ENCODE measurements around the gene PKD1L1.
A peak's percentile ranks its signal among the peaks of the same experiment; 100 is the strongest.
"Not testable (repeated sequence)": the region's sequence is repeated elsewhere in the genome, so short reads cannot be mapped to it uniquely, and the experiment has no call there.

Gene PKD1L1

GRCh38 chr7:47954231-47954911 is 6.1 kb upstream of the PKD1L1 start:
- DNase-seq (ENCODE audit: low spot score): peak; percentile 33

- no peak for DNase-seq (ENCODE audit: low spot score)
These were observed 5.6 kb upstream of the PKD1L1 start for GRCh38 chr7:47953822-47954221.

DNA sequence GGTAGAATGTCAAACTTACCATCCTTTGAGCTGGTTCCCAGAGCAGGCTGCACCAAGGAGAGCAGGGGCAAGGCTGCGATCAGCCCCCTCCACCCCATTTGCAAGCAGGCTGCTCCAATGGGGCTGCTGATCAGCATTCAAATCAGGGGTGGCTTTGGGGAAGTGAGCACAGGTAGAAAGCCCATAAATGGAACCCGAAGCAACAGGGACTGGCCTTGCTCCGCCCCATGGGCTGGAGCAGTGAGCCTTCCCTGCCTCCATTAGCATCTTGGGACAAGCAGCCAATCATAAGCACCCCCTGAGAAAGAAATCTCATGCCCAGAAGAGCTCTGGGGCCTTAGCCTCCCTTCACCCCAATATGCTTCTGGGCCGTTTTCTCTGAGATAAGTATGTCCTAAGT is 4.0 kb upstream of the PKD1L1 start:
- DNase-seq (ENCODE audit: low spot score): no peak

DNA sequence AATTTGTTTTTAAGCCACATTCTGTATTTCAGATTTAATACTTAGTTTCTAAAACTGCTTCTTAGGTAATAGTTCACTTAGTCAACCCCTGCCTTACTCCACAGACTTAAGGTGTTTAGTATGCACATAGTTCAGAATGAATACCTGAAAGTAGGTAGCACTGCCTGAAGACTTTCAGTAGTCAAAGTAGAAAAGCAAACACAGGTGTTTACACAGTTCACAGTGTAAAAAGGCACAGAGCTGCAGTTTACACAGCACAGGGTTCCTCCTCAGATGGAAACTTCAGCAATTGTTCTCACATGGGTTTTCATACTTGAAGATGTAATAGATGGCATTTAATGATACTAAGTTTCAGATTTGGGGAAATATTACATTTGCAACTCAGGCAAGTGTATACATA is 3.1 kb upstream of the PKD1L1 start:
- DNase-seq (ENCODE audit: low spot score): no peak

DNA sequence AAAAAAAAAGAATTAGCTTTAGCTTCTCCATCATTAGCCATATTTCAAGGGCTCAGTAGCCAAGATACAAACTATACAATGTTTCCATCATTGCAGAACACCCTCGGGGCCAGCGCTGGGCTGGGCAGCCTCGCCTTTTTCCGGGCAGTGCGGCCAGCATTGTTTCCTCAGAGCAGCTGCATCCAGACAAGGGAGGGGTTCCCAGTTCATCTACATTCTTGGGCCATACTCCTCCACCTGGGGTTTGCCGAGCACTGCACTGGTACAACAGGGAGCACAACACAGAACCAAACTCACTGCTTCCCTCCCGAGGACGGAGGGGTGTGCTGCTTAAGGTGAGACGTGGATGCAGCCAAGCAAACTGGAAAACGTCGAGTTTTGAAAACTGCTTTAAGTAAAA is 2.4 kb upstream of the PKD1L1 start:
- DNase-seq (ENCODE audit: low spot score): no peak

DNA sequence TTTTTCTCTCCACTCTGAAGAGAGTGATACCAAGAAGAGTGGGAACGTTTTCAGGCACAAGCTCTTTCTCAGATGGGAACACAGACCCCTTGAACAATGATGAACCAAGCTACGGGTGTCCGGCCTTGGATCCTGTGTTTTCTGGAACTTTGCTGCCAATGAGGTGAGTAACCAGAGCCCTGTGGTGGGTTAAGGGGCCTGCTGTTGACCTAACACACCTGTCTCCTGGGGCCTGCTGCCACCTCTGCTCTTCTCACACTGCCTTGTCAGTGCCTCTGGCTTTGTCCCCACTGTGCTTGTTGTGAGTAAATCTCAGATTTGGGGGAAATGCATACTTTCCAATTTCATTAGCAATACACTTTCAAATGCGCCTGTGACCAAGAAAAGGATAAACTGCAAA is 1.4 kb upstream of the PKD1L1 start:
- no peak for DNase-seq (ENCODE audit: low spot score)

DNA sequence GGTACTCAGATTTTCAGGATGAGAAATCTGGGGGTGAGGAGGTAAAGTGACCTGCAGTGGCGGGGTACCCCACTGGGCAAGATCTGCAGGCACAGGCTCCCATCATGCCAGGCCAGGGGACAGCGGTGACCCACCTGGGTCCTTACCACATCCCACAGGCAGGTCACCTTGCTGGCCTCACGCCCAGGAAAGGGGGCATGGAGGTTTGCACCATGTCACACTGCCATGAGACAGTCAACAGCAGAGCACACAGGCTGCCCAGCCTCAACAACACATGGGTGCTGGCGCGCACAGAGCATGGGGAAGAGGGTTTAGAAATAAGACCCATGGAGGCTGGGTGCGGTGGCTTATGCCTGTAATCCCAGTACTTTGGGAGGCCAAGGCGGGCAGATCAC is 914 bp downstream of the PKD1L1 start:
- DNase-seq (ENCODE audit: low spot score): no peak

- DNase-seq (ENCODE audit: low spot score): no peak
These were observed 1.5 kb downstream of the PKD1L1 start for GRCh38 chr7:47946581-47947354.

GRCh38 chr7:47945261-47946015 is 2.8 kb downstream of the PKD1L1 start:
- DNase-seq (ENCODE audit: low spot score): peak; percentile 68

GRCh38 chr7:47944536-47945260 is 3.6 kb downstream of the PKD1L1 start:
- DNase-seq (ENCODE audit: low spot score): no peak

- no peak for DNase-seq (ENCODE audit: low spot score)
These were observed 4.4 kb downstream of the PKD1L1 start for GRCh38 chr7:47943676-47944474.

GRCh38 chr7:47942651-47943050 is 5.6 kb downstream of the PKD1L1 start:
- DNase-seq (ENCODE audit: low spot score): not testable (repeated sequence)

GRCh38 chr7:47942132-47942531 is 6.1 kb downstream of the PKD1L1 start:
- no peak for DNase-seq (ENCODE audit: low spot score)

DNA sequence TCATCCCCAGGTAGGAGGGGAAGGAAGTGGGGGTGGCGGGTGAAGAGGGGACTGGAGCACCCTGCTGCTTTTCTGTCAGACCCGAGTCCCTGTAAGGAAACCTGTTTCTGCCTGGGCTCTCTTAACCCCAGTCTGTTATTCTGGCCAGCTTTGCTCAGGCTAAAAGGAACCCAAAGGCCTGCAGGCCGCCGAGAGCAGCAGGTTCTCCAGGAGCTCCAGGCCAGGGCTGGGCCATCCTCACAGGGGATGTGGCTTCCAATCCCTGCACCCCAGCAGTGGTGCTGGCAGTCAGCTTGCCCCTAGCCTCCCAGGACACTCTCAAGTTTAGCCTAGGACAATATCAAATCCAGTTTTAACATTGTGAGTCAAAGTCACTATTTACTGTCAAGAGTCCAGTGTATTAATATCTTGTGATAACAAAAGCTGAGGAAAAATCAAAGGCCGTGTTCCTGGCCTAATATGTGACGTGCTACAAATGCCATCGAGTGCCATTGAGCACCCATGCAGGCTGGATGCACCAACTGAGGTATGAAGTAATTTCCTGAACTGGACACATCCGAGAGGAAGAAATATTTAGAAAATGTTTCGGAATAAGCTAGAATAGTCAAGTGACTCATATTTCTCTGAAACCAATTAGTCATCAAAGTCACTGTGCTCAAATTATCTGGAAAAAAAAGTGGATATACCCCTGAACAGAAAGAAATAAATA is 7.0 kb downstream of the PKD1L1 start:
- DNase-seq (ENCODE audit: low spot score): peak; percentile 85

- DNase-seq (ENCODE audit: low spot score): no peak
These were observed 7.9 kb downstream of the PKD1L1 start for GRCh38 chr7:47940088-47941013.

DNA sequence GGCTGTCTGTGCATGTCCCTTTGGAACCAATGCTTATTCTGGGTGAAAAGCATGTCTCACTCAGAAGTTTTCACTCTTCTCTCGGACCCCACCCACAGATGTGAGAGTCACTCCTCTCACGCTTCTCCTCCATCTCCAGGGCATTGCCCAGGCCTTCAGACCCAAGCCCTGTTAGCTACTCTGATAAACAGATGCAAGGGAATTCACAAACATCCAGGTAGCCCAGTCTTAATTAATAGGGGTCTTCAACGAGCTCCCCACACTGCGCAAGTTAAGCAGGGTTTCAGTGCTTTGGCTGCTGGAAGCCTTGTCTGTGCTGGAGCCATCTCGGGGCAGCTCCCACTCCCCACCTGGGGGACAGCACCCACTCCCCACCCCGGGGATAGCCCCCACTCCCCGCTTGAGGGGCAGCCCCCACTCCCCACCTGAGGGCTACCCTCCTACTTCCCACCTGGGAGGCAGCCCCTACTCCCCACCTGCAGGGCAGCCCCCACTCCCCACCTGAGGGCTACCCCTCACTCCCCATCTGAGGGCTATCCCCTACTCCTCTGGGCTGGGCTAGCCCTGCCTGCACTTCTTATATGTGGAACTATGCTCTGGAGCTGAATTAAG is 8.7 kb downstream of the PKD1L1 start:
- DNase-seq (ENCODE audit: low spot score): no peak

DNA sequence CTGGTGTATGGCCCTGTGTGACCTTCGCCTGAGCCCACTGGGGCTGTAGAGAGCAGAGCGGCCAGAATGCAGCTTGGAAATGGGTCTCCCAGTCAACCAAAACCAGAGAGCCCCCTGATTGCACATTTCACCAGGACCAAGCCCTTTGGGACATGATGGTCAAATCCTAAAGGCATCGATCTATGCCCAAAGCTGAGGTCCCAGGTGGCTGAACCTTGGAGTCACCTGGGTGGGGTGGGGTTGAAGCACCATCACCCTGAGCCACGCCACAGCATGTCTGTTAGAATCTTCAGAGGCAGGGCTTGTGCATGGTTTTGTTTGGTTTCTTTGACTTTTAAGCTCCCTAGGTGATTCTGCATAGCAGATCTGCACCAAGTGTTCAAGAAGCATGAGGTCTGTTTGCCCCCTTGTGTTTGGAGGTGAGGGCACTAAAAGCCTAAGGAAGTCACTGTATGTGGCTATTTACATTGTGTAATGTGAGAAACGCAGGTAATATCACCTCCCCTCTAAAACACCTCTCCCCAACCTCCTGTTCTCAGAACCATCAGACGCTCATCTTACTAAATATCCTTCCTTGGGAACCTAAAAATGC is 9.6 kb downstream of the PKD1L1 start:
- DNase-seq (ENCODE audit: low spot score): no peak

DNA sequence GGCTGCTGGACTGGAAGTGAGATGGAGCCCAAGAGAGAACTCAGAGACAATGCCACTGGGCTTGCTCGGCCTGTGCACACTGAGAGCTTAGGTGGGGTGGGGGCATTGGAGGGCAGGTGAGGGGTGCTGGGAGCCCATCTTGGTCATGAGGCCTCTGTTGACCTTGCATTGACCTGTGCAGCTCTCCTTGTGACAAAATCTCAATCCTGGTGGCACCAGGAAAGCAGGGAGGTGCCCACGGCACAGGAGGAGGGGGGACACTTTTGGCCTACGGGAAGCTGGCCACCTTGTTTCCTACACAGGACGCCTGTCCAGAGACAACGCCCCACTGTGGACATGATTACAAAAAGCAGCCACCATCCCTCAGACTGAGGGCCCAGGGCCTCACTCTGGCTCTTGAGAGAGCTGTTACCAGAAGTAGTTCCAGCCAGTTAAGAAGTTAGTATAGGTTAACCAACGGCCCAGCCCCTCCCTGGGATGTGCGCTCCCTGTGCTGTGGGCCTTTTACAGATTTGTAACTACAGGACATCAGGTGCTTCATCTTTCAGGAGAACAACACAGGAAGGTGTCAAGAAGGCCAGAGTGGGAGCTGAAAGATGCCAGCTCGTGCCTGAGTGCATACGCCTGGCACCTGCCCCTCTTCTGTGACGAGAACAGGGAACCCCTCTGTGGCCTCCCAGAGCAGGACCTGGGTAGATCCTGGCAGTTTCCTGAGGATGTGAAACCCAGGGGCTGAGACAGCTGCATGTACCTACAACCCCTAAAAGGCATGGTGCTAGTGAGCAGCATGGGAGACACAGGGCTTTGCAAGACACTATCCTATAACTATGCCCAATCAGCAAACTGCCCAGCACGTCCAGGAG is 10.3 kb downstream of the PKD1L1 start:
- DNase-seq (ENCODE audit: low spot score): no peak

Data from RKO (cell line).